ENCODE measurements around the gene IFNLR1.

Gene IFNLR1

DNA sequence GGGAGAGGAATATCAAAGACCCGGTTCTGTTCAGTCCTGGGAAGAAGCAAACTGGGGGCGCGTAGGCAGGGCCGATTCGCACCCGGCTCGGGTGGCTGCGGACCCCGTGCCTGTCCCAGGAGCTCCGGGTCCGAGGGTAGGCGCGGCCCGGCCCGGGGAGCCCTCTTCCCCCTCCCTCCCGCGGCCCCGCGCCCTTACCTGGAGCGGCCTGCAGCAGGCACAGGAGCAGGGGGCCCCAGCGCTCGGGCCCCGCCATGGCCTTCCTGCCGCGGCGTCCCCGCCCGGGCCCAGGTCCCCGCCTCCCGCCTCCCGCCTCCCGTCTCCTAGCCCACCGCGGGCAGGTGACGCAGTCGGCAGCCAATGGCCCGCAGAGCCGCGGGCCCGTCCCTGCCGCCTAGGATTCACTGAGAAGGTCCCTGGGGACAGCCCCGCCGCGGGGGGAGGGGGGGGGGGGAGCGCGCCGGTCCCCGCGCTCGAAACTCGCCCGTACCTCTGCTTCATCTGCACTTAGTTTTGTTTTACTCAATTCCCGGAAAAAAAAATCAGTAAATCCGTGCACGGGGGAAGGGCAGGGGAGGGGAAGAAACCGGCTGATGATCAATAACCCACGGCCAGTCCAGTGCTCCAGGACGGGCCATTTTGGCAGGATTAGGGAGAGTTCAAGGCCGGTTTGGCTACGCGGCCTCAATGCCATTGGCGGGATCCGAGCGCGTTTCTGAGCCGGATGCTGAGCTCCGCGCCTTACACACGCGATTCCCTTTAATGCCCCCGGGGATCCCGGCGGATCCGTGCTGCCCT is at the start of gene IFNLR1:
Gene IFNLR1, minus strand, starts transcription at position 297 of the 798 bp plus-strand sequence. Its CDS starts 41 bp downstream, at position 256.
- H3K27me3 ChIP-seq (ENCODE audit: low read depth) = no peaks in the 10 kb centered on the region
- H3K4me3 ChIP-seq = peak within 1 kb of the TSS; percentile 51
- in situ Hi-C loops (cut with MboI; ENCODE audit: low sequenced_read_pairs) = no loop called here
- no peaks in the 10 kb centered on the region for H3K9me3 ChIP-seq
- H3K36me3 ChIP-seq (replicated peaks) = no peaks in the 10 kb centered on the region
- peak; percentile 66 to 85 for DNase-seq (ENCODE audit: low spot score in 2 of 2)
- H3K4me1 ChIP-seq = peaks cover 12% of the 10 kb centered on the region

DNA sequence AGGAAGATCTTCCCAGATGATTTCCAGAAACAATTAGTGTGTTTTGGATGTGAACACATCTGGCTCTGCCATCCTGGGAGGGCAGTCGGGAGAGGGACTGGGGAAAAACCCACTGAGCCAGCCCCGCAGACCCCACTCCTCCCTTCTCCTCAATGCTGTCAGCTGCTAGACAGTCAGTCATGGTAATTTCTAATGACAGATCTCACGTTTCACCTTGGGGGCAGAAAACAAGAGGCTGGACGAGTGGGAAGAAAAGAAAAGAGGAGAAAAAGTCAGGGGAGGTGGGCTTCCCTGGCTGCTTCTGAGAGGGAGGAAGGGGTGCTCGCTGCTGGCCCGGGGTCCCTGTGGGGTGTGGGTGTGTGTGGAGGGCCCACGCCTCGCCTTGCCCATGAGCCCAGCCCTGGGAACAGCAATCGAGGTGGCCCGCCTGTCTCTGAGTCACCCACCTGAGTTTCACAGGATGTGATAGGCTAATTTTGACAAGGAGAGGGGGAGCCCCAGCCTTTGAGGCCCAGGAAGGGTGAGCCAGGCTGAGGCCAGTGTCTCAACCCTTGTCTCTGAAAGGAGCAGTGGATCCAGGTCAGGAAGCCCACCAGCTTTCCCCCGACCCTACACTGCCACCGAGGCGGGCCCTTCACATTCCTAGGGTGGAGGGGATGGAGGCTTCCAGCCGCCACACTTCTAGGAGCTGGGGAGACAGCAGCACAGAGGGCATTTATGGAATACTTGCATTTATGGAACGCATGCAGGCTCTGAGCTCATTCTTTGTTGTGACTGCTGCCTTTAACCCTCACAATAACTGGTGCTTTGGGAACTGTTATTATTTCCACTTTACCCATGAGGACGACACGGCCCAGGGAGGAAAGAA is 49.1 kb upstream of the IFNLR1 start:
- Histone ChIP-seq H3K4me1 (no peaks in the 10 kb centered on the region), H3K36me3 (replicated peaks) (no peaks in the 10 kb centered on the region), H3K9me3 (no peaks in the 10 kb centered on the region), H3K4me3 (no peak overlapping the region), H3K27me3 (ENCODE audit: low read depth) (no peaks in the 10 kb centered on the region)
- no peak for DNase-seq (ENCODE audit: low spot score in 2 of 2)
- in situ Hi-C loops (cut with MboI; ENCODE audit: low sequenced_read_pairs) = no loop called here

DNA sequence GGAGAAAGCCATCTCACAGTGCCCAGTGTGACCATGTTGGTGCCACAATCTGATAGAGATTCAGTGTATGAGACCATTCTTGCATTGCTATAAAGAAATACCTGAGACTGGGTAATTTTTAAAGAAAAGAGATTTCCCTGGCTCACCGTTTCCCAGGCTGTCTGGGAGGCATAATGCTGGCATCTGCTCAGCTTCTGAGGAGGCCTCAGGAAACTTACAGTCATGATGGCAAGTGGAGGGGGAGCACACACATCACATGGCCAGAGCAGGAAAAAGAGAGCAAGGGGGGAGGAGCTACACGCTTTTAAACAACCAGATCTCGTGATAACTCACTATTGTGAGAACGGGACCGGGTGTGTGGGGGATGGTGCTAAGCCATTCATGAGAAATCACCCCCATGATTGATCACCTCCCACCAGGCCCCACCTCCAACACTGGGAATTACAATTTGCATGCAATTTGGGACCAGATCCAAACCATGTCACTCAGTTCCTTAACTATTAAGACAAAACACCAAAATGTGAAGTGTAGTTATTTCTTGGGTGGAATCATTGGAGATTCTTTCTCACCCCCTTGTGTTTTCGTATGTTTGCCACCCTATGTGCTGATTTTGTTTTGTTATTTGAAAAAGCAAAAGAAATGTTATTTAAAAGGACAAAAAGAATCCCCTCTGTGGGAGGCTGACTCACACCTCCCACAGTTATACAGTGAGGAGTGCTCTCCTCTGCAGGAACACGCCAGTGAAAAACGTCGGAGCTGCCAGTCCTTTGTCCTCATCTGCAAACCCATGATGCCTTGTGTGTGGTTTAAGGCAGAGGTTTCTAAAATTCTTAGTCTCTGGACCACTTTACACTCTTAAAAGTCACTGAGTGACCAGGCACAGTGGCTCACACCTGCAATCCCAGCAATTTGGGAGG is 46.9 kb upstream of the IFNLR1 start:
- H3K27me3 ChIP-seq (ENCODE audit: low read depth) = no peaks in the 10 kb centered on the region
- H3K9me3 ChIP-seq = no peaks in the 10 kb centered on the region
- H3K4me3 ChIP-seq = no peak overlapping the region
- in situ Hi-C loops (cut with MboI; ENCODE audit: low sequenced_read_pairs) = no loop called here
- H3K4me1 ChIP-seq = no peaks in the 10 kb centered on the region
- no peak for DNase-seq (ENCODE audit: low spot score in 2 of 2)
- no peaks in the 10 kb centered on the region for H3K36me3 ChIP-seq (replicated peaks)

DNA sequence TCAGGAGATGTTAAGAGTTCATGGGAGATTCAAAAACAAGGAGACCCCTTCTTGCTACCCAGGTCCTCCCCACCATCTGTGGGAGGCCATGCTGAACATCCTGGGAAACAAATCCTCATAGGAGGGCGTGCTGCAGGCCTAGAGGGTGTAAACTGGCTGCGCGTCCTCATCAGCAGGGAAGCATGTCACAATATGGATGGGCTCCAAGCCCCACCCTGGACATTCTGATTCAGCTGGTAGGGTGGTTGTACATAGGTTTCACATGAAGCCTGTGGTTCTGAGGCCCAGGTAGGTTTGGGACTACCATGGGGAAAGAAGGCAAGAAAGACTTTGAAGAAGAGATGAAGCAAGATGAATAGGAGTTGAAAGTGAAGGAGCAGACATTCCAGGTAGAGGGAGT is 44.6 kb upstream of the IFNLR1 start:
- in situ Hi-C loops (cut with MboI; ENCODE audit: low sequenced_read_pairs) = no loop called here
- H3K27me3 ChIP-seq (ENCODE audit: low read depth) = no peaks in the 10 kb centered on the region
- H3K9me3 ChIP-seq = no peaks in the 10 kb centered on the region
- no peaks in the 10 kb centered on the region for H3K36me3 ChIP-seq (replicated peaks)
- DNase-seq (ENCODE audit: low spot score in 2 of 2) = no peak
- no peak overlapping the region for H3K4me3 ChIP-seq
- no peaks in the 10 kb centered on the region for H3K4me1 ChIP-seq

DNA sequence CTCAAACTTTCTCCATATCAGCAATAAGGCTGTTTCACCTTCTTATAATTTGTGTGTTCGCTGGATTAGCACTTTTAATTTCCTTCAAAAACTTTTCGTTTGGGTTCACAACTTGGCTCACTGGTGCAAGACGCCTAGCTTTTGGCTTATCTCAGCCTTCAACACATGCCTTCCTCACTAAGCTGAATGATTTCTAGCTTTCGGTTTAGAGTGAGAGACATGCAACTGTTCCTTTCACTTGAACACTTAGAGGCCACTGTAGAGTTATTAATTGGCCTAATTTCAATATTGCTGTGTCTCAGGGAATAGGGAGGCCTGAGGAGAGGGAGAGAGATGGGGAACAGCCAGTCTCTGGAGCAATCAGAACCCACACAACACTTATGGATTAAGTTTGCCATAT is 41.2 kb upstream of the IFNLR1 start:
- no peaks in the 10 kb centered on the region for H3K27me3 ChIP-seq (ENCODE audit: low read depth)
- no peaks in the 10 kb centered on the region for H3K4me1 ChIP-seq
- DNase-seq (ENCODE audit: low spot score in 2 of 2) = no peak
- H3K9me3 ChIP-seq = no peaks in the 10 kb centered on the region
- no peak overlapping the region for H3K4me3 ChIP-seq
- no peaks in the 10 kb centered on the region for H3K36me3 ChIP-seq (replicated peaks)
- in situ Hi-C loops (cut with MboI; ENCODE audit: low sequenced_read_pairs) = no loop called here

DNA sequence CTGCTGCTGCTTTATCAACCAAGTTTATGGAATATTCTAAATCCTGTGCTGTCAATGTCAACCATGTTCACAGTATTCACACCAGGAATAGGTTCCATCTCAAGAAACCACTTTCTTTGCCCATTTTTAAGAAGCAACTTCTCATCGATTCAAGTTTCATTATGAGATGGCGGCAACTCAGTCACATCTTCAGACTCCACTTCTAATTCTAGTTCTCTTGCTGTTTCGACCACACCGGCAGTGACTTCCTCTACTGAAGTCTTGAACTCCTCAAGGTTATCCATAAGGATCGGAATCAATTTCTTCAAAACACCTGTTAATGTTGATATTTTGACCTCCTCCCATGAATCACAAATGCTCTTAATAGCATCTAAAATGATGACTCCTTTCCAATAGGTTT is 39.7 kb upstream of the IFNLR1 start:
- H3K9me3 ChIP-seq = no peaks in the 10 kb centered on the region
- DNase-seq (ENCODE audit: low spot score in 2 of 2) = no peak
- no peaks in the 10 kb centered on the region for H3K4me1 ChIP-seq
- H3K4me3 ChIP-seq = no peak overlapping the region
- in situ Hi-C loops (cut with MboI; ENCODE audit: low sequenced_read_pairs) = no loop called here
- H3K27me3 ChIP-seq (ENCODE audit: low read depth) = no peaks in the 10 kb centered on the region
- H3K36me3 ChIP-seq (replicated peaks) = no peaks in the 10 kb centered on the region

DNA sequence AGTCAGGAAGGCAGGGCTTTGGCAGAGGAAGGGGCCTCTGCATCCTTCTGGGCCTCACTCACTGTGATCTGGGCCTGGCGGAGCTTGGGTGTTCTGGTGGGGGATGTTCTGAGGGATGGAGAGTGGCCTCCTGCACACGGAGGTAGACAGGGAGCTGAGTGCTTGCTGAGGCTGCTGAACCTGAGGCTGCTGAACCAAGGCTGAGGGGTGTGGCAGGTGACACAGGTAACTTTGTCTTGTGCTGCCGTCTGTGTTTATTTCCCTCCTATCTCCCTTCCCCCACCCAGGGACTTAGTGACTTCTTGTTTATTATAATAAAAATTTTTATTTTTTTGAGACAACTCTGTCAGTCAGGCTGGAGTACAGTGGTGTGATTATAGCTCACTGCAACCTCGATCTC is 37.7 kb upstream of the IFNLR1 start:
- in situ Hi-C loops (cut with MboI; ENCODE audit: low sequenced_read_pairs) = loop anchor here (25.0 kb wide), 1 partner anchor 613 kb away; no protein-coding TSS in a partner anchor
- H3K9me3 ChIP-seq = no peaks in the 10 kb centered on the region
- no peak for DNase-seq (ENCODE audit: low spot score in 2 of 2)
- no peaks in the 10 kb centered on the region for H3K4me1 ChIP-seq
- no peaks in the 10 kb centered on the region for H3K36me3 ChIP-seq (replicated peaks)
- no peak overlapping the region for H3K4me3 ChIP-seq
- no peaks in the 10 kb centered on the region for H3K27me3 ChIP-seq (ENCODE audit: low read depth)

DNA sequence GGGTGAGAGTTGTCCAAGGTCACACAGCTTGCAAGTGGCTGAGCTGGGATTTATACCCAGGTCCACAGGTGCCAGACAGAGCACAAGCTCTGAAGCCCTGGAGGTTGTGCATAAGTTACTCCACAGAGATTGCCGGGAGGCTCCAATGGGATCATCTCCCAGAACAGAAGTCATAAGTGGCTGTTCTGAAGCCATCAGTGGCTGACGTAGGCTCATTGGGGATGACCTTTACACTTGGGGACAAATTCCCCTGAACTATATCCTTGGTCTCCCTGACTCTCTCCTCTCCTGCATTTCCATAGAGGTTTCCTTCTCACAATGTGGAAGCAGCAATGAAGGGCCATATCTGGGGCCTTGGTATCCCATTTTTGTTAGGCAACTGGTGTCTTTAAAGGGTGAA is 37.0 kb upstream of the IFNLR1 start:
- no peaks in the 10 kb centered on the region for H3K36me3 ChIP-seq (replicated peaks)
- no peaks in the 10 kb centered on the region for H3K9me3 ChIP-seq
- in situ Hi-C loops (cut with MboI; ENCODE audit: low sequenced_read_pairs) = loop anchor here (25.0 kb wide), 1 partner anchor 613 kb away; no protein-coding TSS in a partner anchor
- no peak for DNase-seq (ENCODE audit: low spot score in 2 of 2)
- no peak overlapping the region for H3K4me3 ChIP-seq
- no peaks in the 10 kb centered on the region for H3K4me1 ChIP-seq
- no peaks in the 10 kb centered on the region for H3K27me3 ChIP-seq (ENCODE audit: low read depth)

DNA sequence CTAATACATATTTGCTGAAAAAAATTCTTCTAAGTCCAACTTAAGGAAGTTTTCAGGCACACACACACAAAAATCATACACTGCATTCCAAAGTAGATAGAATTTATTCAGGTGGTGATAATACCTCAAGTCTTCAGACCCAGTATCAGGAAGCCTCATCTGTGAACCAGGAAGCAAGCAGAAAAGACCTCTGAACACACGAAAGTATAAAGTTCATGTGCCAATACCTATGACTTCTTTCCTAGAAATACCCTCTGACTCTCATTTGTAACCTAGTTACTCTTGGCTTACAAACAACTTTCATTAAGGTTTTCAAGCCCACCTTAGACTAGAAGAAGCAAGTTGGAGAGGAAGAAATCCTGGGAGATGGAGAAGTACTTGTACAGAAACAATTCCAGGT is 35.7 kb upstream of the IFNLR1 start:
- H3K27me3 ChIP-seq (ENCODE audit: low read depth) = no peaks in the 10 kb centered on the region
- in situ Hi-C loops (cut with MboI; ENCODE audit: low sequenced_read_pairs) = loop anchor here (25.0 kb wide), 1 partner anchor 615 kb away; no protein-coding TSS in a partner anchor
- no peaks in the 10 kb centered on the region for H3K36me3 ChIP-seq (replicated peaks)
- no peak for DNase-seq (ENCODE audit: low spot score in 2 of 2)
- H3K9me3 ChIP-seq = no peaks in the 10 kb centered on the region
- no peak overlapping the region for H3K4me3 ChIP-seq
- H3K4me1 ChIP-seq = no peaks in the 10 kb centered on the region

DNA sequence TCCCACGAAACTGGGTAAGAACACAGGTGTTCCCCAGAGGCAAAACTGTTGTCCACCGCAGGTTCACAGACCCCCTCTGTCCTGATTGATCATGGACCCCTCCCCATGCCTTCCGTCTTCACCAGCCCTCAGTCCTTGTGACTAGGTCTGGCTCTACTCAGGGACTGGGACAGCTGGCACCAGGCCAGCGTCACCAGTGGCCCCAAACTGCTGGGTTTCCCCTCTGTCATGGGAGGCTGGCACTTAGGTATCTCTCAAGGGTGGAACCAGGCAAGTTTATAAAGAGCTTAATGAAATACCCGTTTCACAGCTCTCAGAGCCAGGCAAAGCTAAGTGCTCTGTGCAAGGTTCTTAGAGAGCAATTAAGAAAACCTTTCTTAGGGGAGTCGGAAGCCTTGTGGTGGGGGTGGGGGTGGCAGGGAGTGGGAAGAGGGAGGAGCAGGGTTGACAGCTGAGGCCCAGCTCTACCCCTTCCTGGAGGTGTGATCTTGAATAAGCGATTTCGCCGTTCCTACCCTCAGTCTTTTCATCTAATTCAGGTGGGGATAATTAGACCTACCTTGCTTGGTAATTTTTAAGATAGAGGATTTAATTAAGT is 35.0 kb upstream of the IFNLR1 start:
- Histone ChIP-seq H3K4me3 (no peak overlapping the region), H3K9me3 (no peaks in the 10 kb centered on the region), H3K4me1 (no peaks in the 10 kb centered on the region), H3K27me3 (ENCODE audit: low read depth) (no peaks in the 10 kb centered on the region), H3K36me3 (replicated peaks) (no peaks in the 10 kb centered on the region)
- in situ Hi-C loops (cut with MboI; ENCODE audit: low sequenced_read_pairs) = loop anchor here (25.0 kb wide), 1 partner anchor 615 kb away; no protein-coding TSS in a partner anchor
- DNase-seq (ENCODE audit: low spot score in 2 of 2) = no peak

DNA sequence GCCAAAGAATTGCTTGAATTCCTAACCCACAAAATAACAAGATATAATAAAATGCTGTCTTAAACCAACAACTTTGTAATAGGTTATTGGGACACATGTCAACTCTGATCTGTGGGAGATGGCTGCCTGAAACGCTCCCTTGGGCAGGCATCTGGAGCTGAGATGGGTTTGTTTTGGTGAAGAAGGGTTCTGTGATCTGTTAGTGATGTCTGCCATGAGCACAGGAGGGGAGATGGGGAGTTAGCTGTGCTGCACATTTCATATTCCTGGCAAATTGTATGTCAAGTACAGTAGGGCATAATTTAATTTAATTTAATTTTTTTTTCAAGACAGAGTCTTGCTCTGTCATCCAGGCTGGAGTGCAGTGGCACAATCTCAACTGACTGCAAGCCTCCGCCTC is 34.2 kb upstream of the IFNLR1 start:
- H3K4me3 ChIP-seq = no peak overlapping the region
- no peaks in the 10 kb centered on the region for H3K9me3 ChIP-seq
- no peaks in the 10 kb centered on the region for H3K27me3 ChIP-seq (ENCODE audit: low read depth)
- no peak for DNase-seq (ENCODE audit: low spot score in 2 of 2)
- in situ Hi-C loops (cut with MboI; ENCODE audit: low sequenced_read_pairs) = loop anchor here (25.0 kb wide), 1 partner anchor 616 kb away; no protein-coding TSS in a partner anchor
- no peaks in the 10 kb centered on the region for H3K36me3 ChIP-seq (replicated peaks)
- H3K4me1 ChIP-seq = no peaks in the 10 kb centered on the region

DNA sequence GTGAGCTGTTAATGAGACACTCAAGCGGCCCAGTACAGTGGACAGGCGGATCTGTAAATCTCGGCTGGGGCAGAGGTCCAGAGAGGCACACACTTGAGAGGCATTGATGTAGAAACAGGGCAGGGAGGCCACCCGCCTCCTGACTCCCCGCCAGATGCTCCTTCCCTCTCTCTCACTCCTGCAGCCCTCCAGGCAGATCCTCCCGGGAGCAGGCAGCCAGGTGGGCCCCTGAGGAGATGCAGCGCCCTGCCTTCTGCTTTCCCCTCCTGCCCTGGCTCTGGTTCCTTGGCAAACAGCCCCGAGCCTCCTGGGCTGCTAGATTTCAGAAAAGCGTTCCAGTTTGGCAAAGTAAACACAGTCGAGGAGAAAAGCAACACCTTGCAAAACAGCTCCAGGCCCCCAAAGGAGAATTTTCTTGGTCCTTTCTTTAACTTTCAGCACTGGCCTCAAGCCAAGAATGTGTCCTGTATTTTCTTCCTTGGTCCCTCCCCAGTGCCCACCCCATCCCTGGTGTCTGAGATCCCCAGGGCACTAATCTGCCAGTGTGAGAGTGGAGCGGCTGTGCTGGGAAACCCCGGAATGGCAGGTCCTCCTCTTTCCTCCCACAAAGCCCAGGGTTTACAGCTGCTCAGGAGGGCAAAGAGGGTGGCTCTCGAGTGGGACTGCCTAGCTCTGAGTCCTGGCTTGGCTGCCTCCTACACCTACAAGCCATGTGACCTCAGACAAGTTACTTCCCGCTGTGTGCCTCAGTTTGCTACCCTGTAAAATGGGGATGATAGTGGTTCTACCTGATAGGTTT is 29.4 kb upstream of the IFNLR1 start:
- H3K4me1 ChIP-seq = no peaks in the 10 kb centered on the region
- in situ Hi-C loops (cut with MboI; ENCODE audit: low sequenced_read_pairs) = loop anchor here (25.0 kb wide), 1 partner anchor 621 kb away; no protein-coding TSS in a partner anchor
- no peak for DNase-seq (ENCODE audit: low spot score in 2 of 2)
- H3K36me3 ChIP-seq (replicated peaks) = no peaks in the 10 kb centered on the region
- peaks cover 7% of the 10 kb centered on the region; the same call in 1 of the 2 replicates for H3K27me3 ChIP-seq (ENCODE audit: low read depth)
- no peaks in the 10 kb centered on the region for H3K9me3 ChIP-seq
- no peak overlapping the region for H3K4me3 ChIP-seq
